HepG2 (cell line): ENCODE measurements around the gene AWAT1.

Source experiments
- CBX5 ChIP-seq: sonication (generic); formaldehyde crosslinking; IDR thresholded peaks from 2 replicates; pipeline ENCODE4 v1.4.0; 2020; ENCODE audit warnings: missing genetic modification reagents, borderline replicate concordance
- DBP ChIP-seq: sonication (generic); formaldehyde crosslinking; IDR thresholded peaks from 2 replicates; pipeline ENCODE4 v1.4.0; 2020; ENCODE audit warnings: missing genetic modification reagents; ENCODE audit errors: not compliant biosample characterization
- GTF2F1 ChIP-seq: fragments of 150-350 bp; IDR thresholded peaks from 2 replicates; pipeline ENCODE4 v1.6.1; 2014; ENCODE audit warnings: low read length
- POLR2A ChIP-seq, 2 experiments: IDR thresholded peaks; 2 replicates each; pipeline ENCODE4 v1.6.1; 2011; ENCODE audit warnings: low read depth in 2 of 2, low read length in 2 of 2, mild to moderate bottlenecking in 1 of 2, moderate library complexity in 1 of 2; ENCODE audit not compliant: insufficient read depth in 1 of 2
- TCF12 ChIP-seq, 2 experiments: fragments of 450-650 bp in 1 of 2; sonication (generic) in 1 of 2; formaldehyde crosslinking in 1 of 2; IDR thresholded peaks; 2 replicates each; pipeline versions ENCODE4 v1.6.1 to v1.8.0; 2017 to 2022; ENCODE audit warnings: antibody characterized with exemption in 1 of 2, mild to moderate bottlenecking in 1 of 2, missing genetic modification reagents in 1 of 2, moderate library complexity in 1 of 2
- ZNF282 ChIP-seq: fragments of 450-650 bp; IDR thresholded peaks from 2 replicates; pipeline ENCODE4 v1.6.1; 2018; ENCODE audit not compliant: partially characterized antibody
- ZNF367 ChIP-seq: sonication (generic); formaldehyde crosslinking; IDR thresholded peaks from 2 replicates; pipeline ENCODE4 v1.4.0; 2020; ENCODE audit warnings: missing genetic modification reagents, borderline replicate concordance
- ZNF770 ChIP-seq: sonication (generic); formaldehyde crosslinking; IDR thresholded peaks from 2 replicates; pipeline ENCODE4 v1.5.0; 2020; ENCODE audit warnings: mild to moderate bottlenecking, missing genetic modification reagents
- TF ChIP-seq, protein P1 (sequence below): IDR thresholded peaks from 2 replicates; pipeline ENCODE4 v1.6.1; 2016; ENCODE audit warnings: low read depth, borderline replicate concordance
- TF ChIP-seq, protein P2 (sequence below): sonication (generic); formaldehyde crosslinking; IDR thresholded peaks from 2 replicates; pipeline ENCODE4 v1.4.0; 2020; ENCODE audit warnings: missing genetic modification reagents
- TF ChIP-seq, protein P3 (sequence below): sonication (generic); formaldehyde crosslinking; IDR thresholded peaks from 2 replicates; pipeline ENCODE4 v1.5.0; 2020; ENCODE audit warnings: mild to moderate bottlenecking, missing genetic modification reagents, moderate library complexity
- TF ChIP-seq, protein P4 (sequence below): IDR thresholded peaks from 2 replicates; pipeline ENCODE4 v1.6.1; 2016; ENCODE audit warnings: missing compliant biosample characterization, missing genetic modification reagents, borderline replicate concordance

- TF ChIP-seq, protein P1, sequence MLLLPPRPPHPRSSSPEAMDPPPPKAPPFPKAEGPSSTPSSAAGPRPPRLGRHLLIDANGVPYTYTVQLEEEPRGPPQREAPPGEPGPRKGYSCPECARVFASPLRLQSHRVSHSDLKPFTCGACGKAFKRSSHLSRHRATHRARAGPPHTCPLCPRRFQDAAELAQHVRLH (CRISPR knock-in tag) = no peak
- TF ChIP-seq ZNF367 (CRISPR knock-in tag) (no peak), ZNF282 (no peak), POLR2A (IDR thresholded peaks at IDR 0.05; ENCODE audit: insufficient read depth in 1 of 2, low read depth in 2 of 2, low read length in 2 of 2) (no peak), CBX5 (no peak), GTF2F1 (no peak), DBP (CRISPR knock-in tag) (no peak), ZNF770 (CRISPR knock-in tag) (no peak), TCF12 (IDR thresholded peaks at IDR 0.05) (no peak), TCF12 (CRISPR knock-in tag; IDR thresholded peaks at IDR 0.05) (no peak)
- TF ChIP-seq, protein P2, sequence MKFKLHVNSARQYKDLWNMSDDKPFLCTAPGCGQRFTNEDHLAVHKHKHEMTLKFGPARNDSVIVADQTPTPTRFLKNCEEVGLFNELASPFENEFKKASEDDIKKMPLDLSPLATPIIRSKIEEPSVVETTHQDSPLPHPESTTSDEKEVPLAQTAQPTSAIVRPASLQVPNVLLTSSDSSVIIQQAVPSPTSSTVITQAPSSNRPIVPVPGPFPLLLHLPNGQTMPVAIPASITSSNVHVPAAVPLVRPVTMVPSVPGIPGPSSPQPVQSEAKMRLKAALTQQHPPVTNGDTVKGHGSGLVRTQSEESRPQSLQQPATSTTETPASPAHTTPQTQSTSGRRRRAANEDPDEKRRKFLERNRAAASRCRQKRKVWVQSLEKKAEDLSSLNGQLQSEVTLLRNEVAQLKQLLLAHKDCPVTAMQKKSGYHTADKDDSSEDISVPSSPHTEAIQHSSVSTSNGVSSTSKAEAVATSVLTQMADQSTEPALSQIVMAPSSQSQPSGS = no peak
- TF ChIP-seq, protein P3, sequence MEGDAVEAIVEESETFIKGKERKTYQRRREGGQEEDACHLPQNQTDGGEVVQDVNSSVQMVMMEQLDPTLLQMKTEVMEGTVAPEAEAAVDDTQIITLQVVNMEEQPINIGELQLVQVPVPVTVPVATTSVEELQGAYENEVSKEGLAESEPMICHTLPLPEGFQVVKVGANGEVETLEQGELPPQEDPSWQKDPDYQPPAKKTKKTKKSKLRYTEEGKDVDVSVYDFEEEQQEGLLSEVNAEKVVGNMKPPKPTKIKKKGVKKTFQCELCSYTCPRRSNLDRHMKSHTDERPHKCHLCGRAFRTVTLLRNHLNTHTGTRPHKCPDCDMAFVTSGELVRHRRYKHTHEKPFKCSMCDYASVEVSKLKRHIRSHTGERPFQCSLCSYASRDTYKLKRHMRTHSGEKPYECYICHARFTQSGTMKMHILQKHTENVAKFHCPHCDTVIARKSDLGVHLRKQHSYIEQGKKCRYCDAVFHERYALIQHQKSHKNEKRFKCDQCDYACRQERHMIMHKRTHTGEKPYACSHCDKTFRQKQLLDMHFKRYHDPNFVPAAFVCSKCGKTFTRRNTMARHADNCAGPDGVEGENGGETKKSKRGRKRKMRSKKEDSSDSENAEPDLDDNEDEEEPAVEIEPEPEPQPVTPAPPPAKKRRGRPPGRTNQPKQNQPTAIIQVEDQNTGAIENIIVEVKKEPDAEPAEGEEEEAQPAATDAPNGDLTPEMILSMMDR = no peak
- TF ChIP-seq, protein P4, sequence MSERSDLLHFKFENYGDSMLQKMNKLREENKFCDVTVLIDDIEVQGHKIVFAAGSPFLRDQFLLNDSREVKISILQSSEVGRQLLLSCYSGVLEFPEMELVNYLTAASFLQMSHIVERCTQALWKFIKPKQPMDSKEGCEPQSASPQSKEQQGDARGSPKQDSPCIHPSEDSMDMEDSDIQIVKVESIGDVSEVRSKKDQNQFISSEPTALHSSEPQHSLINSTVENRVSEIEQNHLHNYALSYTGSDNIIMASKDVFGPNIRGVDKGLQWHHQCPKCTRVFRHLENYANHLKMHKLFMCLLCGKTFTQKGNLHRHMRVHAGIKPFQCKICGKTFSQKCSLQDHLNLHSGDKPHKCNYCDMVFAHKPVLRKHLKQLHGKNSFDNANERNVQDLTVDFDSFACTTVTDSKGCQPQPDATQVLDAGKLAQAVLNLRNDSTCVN (CRISPR knock-in tag) = no peak
Observed at GRCh38 chrX:70264784-70265183, 30.3 kb downstream of the AWAT1 start.
